SK-N-SH (cell line): ENCODE measurements around the gene MYO1F.

Experiments used
- CHD2 ChIP-seq: fragments of 150-350 bp; IDR thresholded peaks from 2 replicates; pipeline ENCODE4 v1.6.1; 2018; ENCODE audit warnings: low read length; ENCODE audit not compliant: partially characterized antibody
- FOXM1 ChIP-seq: IDR thresholded peaks from 2 replicates; pipeline ENCODE4 v1.4.0; 2012; ENCODE audit warnings: low read depth, mild to moderate bottlenecking
- GABPA ChIP-seq: IDR thresholded peaks from 2 replicates; pipeline ENCODE4 v1.4.0; 2012; ENCODE audit warnings: low read depth, mild to moderate bottlenecking
- POLR2AphosphoS5 ChIP-seq: IDR thresholded peaks from 2 replicates; pipeline ENCODE4 v1.6.1; 2012; ENCODE audit warnings: low read depth, low read length
- TF ChIP-seq, protein P1 (sequence below): fragments of 200-600 bp; sonication (generic); IDR thresholded peaks from 2 replicates; pipeline ENCODE4 v1.6.1; 2017; ENCODE audit warnings: antibody characterized with exemption, mild to moderate bottlenecking, moderate library complexity
- TF ChIP-seq, protein P2 (sequence below): IDR thresholded peaks from 2 replicates; pipeline ENCODE4 v1.6.1; 2012; ENCODE audit warnings: mild to moderate bottlenecking, low read depth, low read length, moderate library complexity
- TF ChIP-seq, protein P3 (sequence below): IDR thresholded peaks from 2 replicates; pipeline ENCODE4 v1.4.0; 2012; ENCODE audit warnings: low read depth

DNA sequence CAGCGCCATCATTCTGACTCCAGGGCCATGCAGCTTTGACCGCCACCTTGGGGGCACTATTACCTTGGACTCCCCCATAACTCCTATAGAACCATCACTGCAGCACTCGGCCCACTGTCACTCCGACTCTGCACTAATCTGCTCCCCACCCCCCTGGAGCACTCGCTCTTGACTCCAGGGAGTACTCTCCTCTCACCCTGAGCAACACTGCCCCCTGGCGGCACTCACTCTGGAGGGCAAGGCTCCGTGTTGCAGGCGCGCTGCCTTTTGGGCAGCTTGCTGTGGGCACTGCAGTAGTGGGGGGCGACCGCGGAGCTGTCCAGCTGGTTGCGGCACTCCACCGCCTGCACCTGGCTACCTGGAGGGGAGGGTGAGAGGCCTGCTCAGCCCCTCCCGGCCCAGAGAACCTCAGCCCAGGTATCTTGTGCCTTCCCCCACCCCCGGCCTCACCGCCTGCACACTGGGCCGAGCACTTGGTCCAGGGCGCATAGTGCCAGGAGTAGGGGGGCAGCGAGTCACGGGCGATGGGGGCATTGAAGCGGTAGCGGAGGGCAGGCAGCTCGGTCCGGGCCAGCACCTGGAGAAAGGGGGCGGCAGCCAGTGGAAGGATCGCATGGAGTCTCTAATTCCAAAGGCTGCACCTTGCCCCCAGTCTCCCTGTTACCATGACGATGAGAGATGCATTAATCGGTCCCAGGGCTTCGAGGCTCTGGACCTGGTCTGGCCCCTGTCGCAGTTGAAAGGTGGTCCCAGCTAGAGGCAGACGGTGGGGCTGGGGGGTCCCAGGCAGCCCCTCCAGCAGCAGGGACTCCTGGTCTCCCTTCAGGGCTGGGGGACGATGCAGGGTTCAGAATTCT is 8.9 kb upstream of the MYO1F start:
- TF ChIP-seq POLR2AphosphoS5, result no peak
- TF ChIP-seq, protein P1, sequence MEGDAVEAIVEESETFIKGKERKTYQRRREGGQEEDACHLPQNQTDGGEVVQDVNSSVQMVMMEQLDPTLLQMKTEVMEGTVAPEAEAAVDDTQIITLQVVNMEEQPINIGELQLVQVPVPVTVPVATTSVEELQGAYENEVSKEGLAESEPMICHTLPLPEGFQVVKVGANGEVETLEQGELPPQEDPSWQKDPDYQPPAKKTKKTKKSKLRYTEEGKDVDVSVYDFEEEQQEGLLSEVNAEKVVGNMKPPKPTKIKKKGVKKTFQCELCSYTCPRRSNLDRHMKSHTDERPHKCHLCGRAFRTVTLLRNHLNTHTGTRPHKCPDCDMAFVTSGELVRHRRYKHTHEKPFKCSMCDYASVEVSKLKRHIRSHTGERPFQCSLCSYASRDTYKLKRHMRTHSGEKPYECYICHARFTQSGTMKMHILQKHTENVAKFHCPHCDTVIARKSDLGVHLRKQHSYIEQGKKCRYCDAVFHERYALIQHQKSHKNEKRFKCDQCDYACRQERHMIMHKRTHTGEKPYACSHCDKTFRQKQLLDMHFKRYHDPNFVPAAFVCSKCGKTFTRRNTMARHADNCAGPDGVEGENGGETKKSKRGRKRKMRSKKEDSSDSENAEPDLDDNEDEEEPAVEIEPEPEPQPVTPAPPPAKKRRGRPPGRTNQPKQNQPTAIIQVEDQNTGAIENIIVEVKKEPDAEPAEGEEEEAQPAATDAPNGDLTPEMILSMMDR, result peak; percentile 53
- no peak for TF ChIP-seq GABPA
- TF ChIP-seq FOXM1, result no peak
- TF ChIP-seq, protein P2, sequence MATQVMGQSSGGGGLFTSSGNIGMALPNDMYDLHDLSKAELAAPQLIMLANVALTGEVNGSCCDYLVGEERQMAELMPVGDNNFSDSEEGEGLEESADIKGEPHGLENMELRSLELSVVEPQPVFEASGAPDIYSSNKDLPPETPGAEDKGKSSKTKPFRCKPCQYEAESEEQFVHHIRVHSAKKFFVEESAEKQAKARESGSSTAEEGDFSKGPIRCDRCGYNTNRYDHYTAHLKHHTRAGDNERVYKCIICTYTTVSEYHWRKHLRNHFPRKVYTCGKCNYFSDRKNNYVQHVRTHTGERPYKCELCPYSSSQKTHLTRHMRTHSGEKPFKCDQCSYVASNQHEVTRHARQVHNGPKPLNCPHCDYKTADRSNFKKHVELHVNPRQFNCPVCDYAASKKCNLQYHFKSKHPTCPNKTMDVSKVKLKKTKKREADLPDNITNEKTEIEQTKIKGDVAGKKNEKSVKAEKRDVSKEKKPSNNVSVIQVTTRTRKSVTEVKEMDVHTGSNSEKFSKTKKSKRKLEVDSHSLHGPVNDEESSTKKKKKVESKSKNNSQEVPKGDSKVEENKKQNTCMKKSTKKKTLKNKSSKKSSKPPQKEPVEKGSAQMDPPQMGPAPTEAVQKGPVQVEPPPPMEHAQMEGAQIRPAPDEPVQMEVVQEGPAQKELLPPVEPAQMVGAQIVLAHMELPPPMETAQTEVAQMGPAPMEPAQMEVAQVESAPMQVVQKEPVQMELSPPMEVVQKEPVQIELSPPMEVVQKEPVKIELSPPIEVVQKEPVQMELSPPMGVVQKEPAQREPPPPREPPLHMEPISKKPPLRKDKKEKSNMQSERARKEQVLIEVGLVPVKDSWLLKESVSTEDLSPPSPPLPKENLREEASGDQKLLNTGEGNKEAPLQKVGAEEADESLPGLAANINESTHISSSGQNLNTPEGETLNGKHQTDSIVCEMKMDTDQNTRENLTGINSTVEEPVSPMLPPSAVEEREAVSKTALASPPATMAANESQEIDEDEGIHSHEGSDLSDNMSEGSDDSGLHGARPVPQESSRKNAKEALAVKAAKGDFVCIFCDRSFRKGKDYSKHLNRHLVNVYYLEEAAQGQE, result no peak
- TF ChIP-seq, protein P3, sequence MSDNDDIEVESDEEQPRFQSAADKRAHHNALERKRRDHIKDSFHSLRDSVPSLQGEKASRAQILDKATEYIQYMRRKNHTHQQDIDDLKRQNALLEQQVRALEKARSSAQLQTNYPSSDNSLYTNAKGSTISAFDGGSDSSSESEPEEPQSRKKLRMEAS, result no peak
- TF ChIP-seq CHD2, result no peak
